Hematopoietic multipotent progenitor cell (in vitro differentiated cells): ENCODE results near the gene C1orf52. TPM values are rescaled to one million over a fixed set of nuclear protein-coding genes. Genes with fewer than 3 reads are reported as not detected.

Experiments
- DNase-seq, 3 donors: peaks; one replicate each; pipeline ENCODE4 v3.0.0-alpha.2; 2011 to 2015; ENCODE audit warnings: low read depth in 2 of 3, low spot score in 2 of 3
- small RNA-seq: library from RNA; depleted of rRNA; stranded (forward); fragments of <200 nt; gene quantifications from one replicate; pipeline ENCODE3, GENCODE V24; 2012
- total RNA-seq: library from RNA; depleted of rRNA; stranded (reverse); fragments of >200 nt; gene quantifications from one replicate; pipeline ENCODE4 v1.2.3, GENCODE V29; 2012

Gene C1orf52
- total RNA-seq, 1 donor: 21.0 TPM

DNA sequence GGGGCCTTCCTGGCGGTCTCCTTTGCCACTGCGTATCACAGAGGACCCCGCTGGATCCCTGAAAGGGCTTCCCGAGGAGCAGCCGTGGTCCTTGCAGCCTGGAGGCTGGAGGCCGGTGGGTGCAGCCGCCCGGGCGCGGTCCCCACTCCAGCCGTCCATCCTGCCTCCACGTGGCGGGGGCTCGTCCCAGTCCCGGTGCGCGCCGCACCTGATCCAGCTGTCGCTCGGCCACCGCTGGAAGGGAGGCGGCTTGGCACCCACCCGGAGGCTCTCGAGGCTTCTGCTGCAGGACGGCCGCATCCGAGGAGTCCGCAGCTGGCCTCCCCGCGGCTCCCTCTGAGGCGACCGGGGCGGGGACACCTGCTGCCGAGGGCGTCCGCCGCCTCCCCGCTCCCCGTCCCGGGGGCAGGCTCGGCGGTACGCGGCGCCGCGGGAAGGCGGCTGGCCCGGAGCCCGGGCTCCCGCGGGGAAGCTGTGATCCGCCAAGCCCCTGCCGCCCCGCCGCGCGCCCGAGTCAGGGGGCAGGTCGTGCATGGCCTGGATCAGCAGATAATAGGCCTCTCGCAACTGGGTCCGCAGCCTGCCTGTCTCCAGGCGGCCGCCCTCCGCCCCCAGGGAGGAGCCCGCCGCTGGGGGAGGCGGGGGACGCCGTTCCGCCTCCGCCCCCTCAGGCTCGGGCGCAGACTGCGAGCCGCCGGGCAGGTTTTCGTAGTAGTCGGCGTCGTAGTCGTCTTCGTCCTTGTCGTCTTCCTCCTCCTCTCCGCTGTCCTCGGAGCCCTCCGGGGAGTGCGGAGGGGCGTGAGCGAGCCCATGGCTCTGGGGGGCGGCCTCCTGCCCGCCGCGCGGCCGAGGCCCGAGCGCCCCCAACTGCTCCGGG lies 58.8 kb downstream of the C1orf52 start, which contains the start of gene SYDE2:
TSS of gene SYDE2 (minus strand) at position 554 of the 877 bp plus-strand sequence. CDS start at position 534, 20 bp downstream.
- DNase-seq: peak; percentile 74 to 90 (median 83)

Small RNA genes within 50 kb of the gene (small RNA-seq; reads per million reads assigned to genes)
- gene RF00019: not detected

Other genes with a start within 250 kb of the C1orf52 start
- under 0.01 TPM for gene MCOLN3, start 211.2 kb downstream of the C1orf52 start, total RNA-seq
- 3.2 TPM for gene SYDE2, start 58.6 kb downstream of the C1orf52 start, total RNA-seq
- 12.9 TPM for gene BCL10, start 17.0 kb upstream of the C1orf52 start, total RNA-seq
- gene DDAH1, start 205.5 kb upstream of the C1orf52 start, total RNA-seq: 0.81 TPM